HCT116 (cell line): ENCODE results near the gene PLD5. TPM values are rescaled to one million over a fixed set of nuclear protein-coding genes. Genes with fewer than 3 reads are reported as not detected.

ENCODE experiments used
- ATAC-seq: fragments of 200-7000 bp; cut with Tn5 transposase; 2 replicates; pipeline ENCODE4 v1.9.1; 2020; ENCODE audit warnings: mild to moderate bottlenecking, moderate library complexity
- BruUV-seq: library from RNA; stranded (reverse); fragments of 400-500 nt; replicated peaks from 2 replicates; lab custom pipeline; 2021; lab: Mats Ljungman, UMichigan
- CTCF ChIA-PET: fragments of 300-600 bp; sonication (Branson Sonifier 250); formaldehyde crosslinking; loops from one replicate; lab custom pipeline; 2021; ENCODE audit warnings: antibody characterized with exemption; lab: Charles Lee
- POLR2A ChIA-PET: fragments of 300-600, 350-600 bp; sonication (Branson Sonifier 250); formaldehyde crosslinking; loops from one replicate; lab custom pipeline; 2021; ENCODE audit warnings: antibody characterized with exemption; lab: Charles Lee
- RAD21 ChIA-PET, 2 experiments: fragments of 300-600 bp; sonication (Branson Sonifier 250); formaldehyde crosslinking; loops; one replicate each; lab custom pipeline; 2023; ENCODE audit warnings: low total read pairs in 2 of 2; ENCODE audit not compliant: uncharacterized antibody in 2 of 2, unreplicated experiment in 2 of 2, low non-redundant PET in 1 of 2; lab: Charles Lee
- DNase-seq: peaks from one replicate; pipeline ENCODE4 v3.0.0-alpha.2; 2010; ENCODE audit warnings: low read depth, low spot score
- H2AFZ ChIP-seq: fragments of 200-600 bp; shearing (Covaris generic), sonication (generic); 2 replicates; pipeline ENCODE4 v1.6.1; 2017; ENCODE audit warnings: low read depth, mixed run types, mixed read lengths, antibody characterized with exemption, low read length; ENCODE audit not compliant: poor library complexity, severe bottlenecking
- H3K27ac ChIP-seq: 2 replicates; pipeline ENCODE4 v1.5.1; 2012; ENCODE audit warnings: low read depth, low read length
- H3K27me3 ChIP-seq: fragments of 200-600 bp; sonication (generic); 2 replicates; pipeline ENCODE4 v1.6.1; 2016; ENCODE audit warnings: mixed run types, low read length, mixed read lengths; ENCODE audit not compliant: insufficient read depth
- H3K36me3 ChIP-seq, 2 experiments: fragments of 200-500 bp in 1 of 2; fragments of 200-600 bp in 1 of 2; sonication (Bioruptor generic) in 1 of 2; sonication (generic) in 1 of 2; 2 replicates each; pipeline versions ENCODE4 v1.5.1 to v1.6.1; 2014 to 2016; ENCODE audit warnings: low read length in 2 of 2, inconsistent platforms in 1 of 2, mixed read lengths in 1 of 2, mixed run types in 1 of 2; ENCODE audit not compliant: insufficient read depth in 2 of 2, control insufficient read depth in 1 of 2
- H3K4me1 ChIP-seq, 2 experiments: fragments of 200-600 bp in 1 of 2; sonication (generic) in 1 of 2; 2 replicates each; pipeline versions ENCODE4 v1.5.1 to v1.6.1; 2012 to 2017; ENCODE audit warnings: low read length in 2 of 2, inconsistent platforms in 1 of 2, mild to moderate bottlenecking in 1 of 2, mixed read lengths in 1 of 2, mixed run types in 1 of 2, moderate library complexity in 1 of 2; ENCODE audit not compliant: insufficient read depth in 2 of 2, control insufficient read depth in 1 of 2
- H3K4me2 ChIP-seq: fragments of 200-600 bp; sonication (generic); 2 replicates; pipeline ENCODE4 v1.6.1; 2017; ENCODE audit warnings: mixed run types, low read length, mixed read lengths
- H3K4me3 ChIP-seq, 2 experiments: fragments of 200-600 bp in 1 of 2; sonication (generic) in 1 of 2; replicated peaks in 1 of 2; 2 replicates each; pipeline ENCODE4 v1.5.1; 2011 to 2016; ENCODE audit warnings: low read length in 2 of 2, control low read depth in 1 of 2, low read depth in 1 of 2, mild to moderate bottlenecking in 1 of 2, mixed read lengths in 1 of 2, mixed run types in 1 of 2
- H3K79me2 ChIP-seq: fragments of 200-600 bp; sonication (generic); 2 replicates; pipeline ENCODE4 v1.6.1; 2017; ENCODE audit warnings: mild to moderate bottlenecking, mixed run types, low read length, moderate library complexity, mixed read lengths; ENCODE audit not compliant: insufficient read depth
- H3K9ac ChIP-seq: fragments of 200-600 bp; sonication (generic); 2 replicates; pipeline ENCODE4 v1.6.1; 2016; ENCODE audit warnings: low read length, mixed read lengths
- H3K9me2 ChIP-seq: fragments of 200-600 bp; sonication (generic), shearing (Covaris generic); 2 replicates; pipeline ENCODE4 v1.6.1; 2017; ENCODE audit warnings: mixed run types, mild to moderate bottlenecking, moderate library complexity; ENCODE audit not compliant: insufficient read depth
- H3K9me3 ChIP-seq, 2 experiments: fragments of 200-500 bp in 1 of 2; fragments of 200-600 bp in 1 of 2; sonication (Bioruptor generic) in 1 of 2; sonication (generic) in 1 of 2; 2 replicates each; pipeline ENCODE4 v1.6.1; 2014 to 2017; ENCODE audit warnings: low read length in 2 of 2, mixed read lengths in 2 of 2, inconsistent platforms in 1 of 2, low read depth in 1 of 2, mild to moderate bottlenecking in 1 of 2, mixed run types in 1 of 2, moderate library complexity in 1 of 2; ENCODE audit not compliant: control insufficient read depth in 1 of 2, insufficient read depth in 1 of 2
- H4K20me1 ChIP-seq: fragments of 200-600 bp; sonication (generic), shearing (Covaris generic); 2 replicates; pipeline ENCODE4 v1.6.1; 2017; ENCODE audit warnings: mixed run types, mild to moderate bottlenecking, moderate library complexity; ENCODE audit not compliant: insufficient read depth
- EGR1 ChIP-seq: IDR thresholded peaks from 2 replicates; pipeline ENCODE4 v1.6.1; 2012; ENCODE audit warnings: low read depth
- EZH2 ChIP-seq: fragments of 200-600 bp; sonication (generic); IDR thresholded peaks from 2 replicates; pipeline ENCODE4 v1.6.1; 2017; ENCODE audit warnings: antibody characterized with exemption, mixed run types
- EZH2phosphoT487 ChIP-seq: fragments of 200-600 bp; IDR thresholded peaks from 2 replicates; pipeline ENCODE4 v1.6.1; 2018; ENCODE audit warnings: antibody characterized with exemption, borderline replicate concordance
- POLR2AphosphoS5 ChIP-seq: IDR thresholded peaks from 2 replicates; pipeline ENCODE4 v1.6.1; 2011; ENCODE audit warnings: mild to moderate bottlenecking, low read depth, low read length, moderate library complexity
- SIN3A ChIP-seq: IDR thresholded peaks from 2 replicates; pipeline ENCODE4 v1.6.1; 2012; ENCODE audit warnings: low read depth
- SP1 ChIP-seq: IDR thresholded peaks from 2 replicates; pipeline ENCODE4 v1.6.1; 2012; ENCODE audit warnings: low read depth
- SRF ChIP-seq: IDR thresholded peaks from 2 replicates; pipeline ENCODE4 v1.6.1; 2012; ENCODE audit warnings: low read depth
- YY1 ChIP-seq: IDR thresholded peaks from 2 replicates; pipeline ENCODE4 v1.6.1; 2011; ENCODE audit warnings: low read length, low read depth, moderate library complexity, mild to moderate bottlenecking; ENCODE audit not compliant: insufficient replicate concordance; ENCODE audit errors: extremely low read depth
- intact Hi-C: fragments of 100-400 bp; cut with micrococcal nuclease; formaldehyde crosslinking; loops from 2 replicates; pipeline ENCODE4 v1.10.0; 2022
- total RNA-seq: library from RNA; stranded (reverse); gene quantifications from one replicate; pipeline ENCODE4 v1.2.1, GENCODE V29; 2021; ENCODE audit not compliant: unreplicated experiment
- TF ChIP-seq, protein P1 (sequence below): IDR thresholded peaks from 2 replicates; pipeline ENCODE4 v1.6.1; 2012
- TF ChIP-seq, protein P2 (sequence below): IDR thresholded peaks from 2 replicates; pipeline ENCODE4 v1.6.1; 2012; ENCODE audit warnings: low read depth

PLD5 gene
- total RNA-seq, 1 experiment from 2014 or later: not detected

GRCh38 chr1:242468784-242469183, 55.7 kb downstream of the PLD5 start:
- Histone ChIP-seq H3K4me3 (no peak overlapping the region), H3K27ac (no peak overlapping the region), H2AFZ (no peak overlapping the region), H3K36me3 (no peaks in the 10 kb centered on the region), H3K9ac (no peak overlapping the region), H3K9me3 (no peaks in the 10 kb centered on the region), H3K79me2 (no peaks in the 10 kb centered on the region), H3K4me2 (no peak overlapping the region), H3K27me3 (no peaks in the 10 kb centered on the region), H4K20me1 (no peaks in the 10 kb centered on the region), H3K4me1 (no peaks in the 10 kb centered on the region), H3K9me2 (no peaks in the 10 kb centered on the region)
- DNase-seq (no peak), ATAC-seq (no peak)
- BruUV-seq: no TSS peak
- CTCF ChIA-PET: no interaction called here
- intact Hi-C loops: loop anchor here (5.0 to 10.0 kb wide), 2 partner anchors 444 to 859 kb away; no protein-coding TSS in a partner anchor
- TF ChIP-seq EZH2: no peak
- TF ChIP-seq, protein P1, sequence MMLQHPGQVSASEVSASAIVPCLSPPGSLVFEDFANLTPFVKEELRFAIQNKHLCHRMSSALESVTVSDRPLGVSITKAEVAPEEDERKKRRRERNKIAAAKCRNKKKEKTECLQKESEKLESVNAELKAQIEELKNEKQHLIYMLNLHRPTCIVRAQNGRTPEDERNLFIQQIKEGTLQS: no peak
- TF ChIP-seq, protein P2, sequence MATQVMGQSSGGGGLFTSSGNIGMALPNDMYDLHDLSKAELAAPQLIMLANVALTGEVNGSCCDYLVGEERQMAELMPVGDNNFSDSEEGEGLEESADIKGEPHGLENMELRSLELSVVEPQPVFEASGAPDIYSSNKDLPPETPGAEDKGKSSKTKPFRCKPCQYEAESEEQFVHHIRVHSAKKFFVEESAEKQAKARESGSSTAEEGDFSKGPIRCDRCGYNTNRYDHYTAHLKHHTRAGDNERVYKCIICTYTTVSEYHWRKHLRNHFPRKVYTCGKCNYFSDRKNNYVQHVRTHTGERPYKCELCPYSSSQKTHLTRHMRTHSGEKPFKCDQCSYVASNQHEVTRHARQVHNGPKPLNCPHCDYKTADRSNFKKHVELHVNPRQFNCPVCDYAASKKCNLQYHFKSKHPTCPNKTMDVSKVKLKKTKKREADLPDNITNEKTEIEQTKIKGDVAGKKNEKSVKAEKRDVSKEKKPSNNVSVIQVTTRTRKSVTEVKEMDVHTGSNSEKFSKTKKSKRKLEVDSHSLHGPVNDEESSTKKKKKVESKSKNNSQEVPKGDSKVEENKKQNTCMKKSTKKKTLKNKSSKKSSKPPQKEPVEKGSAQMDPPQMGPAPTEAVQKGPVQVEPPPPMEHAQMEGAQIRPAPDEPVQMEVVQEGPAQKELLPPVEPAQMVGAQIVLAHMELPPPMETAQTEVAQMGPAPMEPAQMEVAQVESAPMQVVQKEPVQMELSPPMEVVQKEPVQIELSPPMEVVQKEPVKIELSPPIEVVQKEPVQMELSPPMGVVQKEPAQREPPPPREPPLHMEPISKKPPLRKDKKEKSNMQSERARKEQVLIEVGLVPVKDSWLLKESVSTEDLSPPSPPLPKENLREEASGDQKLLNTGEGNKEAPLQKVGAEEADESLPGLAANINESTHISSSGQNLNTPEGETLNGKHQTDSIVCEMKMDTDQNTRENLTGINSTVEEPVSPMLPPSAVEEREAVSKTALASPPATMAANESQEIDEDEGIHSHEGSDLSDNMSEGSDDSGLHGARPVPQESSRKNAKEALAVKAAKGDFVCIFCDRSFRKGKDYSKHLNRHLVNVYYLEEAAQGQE: no peak
- TF ChIP-seq SIN3A: no peak
- TF ChIP-seq SRF: no peak
- no peak for TF ChIP-seq YY1
- TF ChIP-seq EGR1: no peak
- TF ChIP-seq POLR2AphosphoS5: no peak
- TF ChIP-seq EZH2phosphoT487: no peak
- no peak for TF ChIP-seq SP1
- POLR2A ChIA-PET: no interaction called here
- RAD21 ChIA-PET: no interaction called here
